SK-N-MC (cell line): ENCODE results near the gene TMEM86B.

ENCODE experiments used
- EZH2 ChIP-seq: fragments of 200-600 bp; sonication (generic); IDR thresholded peaks from one replicate; pipeline ENCODE4 v1.6.1; 2017; ENCODE audit warnings: antibody characterized with exemption
- FOXP2 ChIP-seq: optimal IDR thresholded peaks from 2 replicates; pipeline ENCODE3; 2011; ENCODE audit warnings: mild to moderate bottlenecking, moderate library complexity; ENCODE audit not compliant: insufficient read depth; ENCODE audit errors: extremely low read length, control extremely low read depth
- POLR2AphosphoS5 ChIP-seq: IDR thresholded peaks from 2 replicates; pipeline ENCODE4 v1.6.1; 2012; ENCODE audit warnings: mild to moderate bottlenecking, low read depth, low read length, borderline replicate concordance

DNA sequence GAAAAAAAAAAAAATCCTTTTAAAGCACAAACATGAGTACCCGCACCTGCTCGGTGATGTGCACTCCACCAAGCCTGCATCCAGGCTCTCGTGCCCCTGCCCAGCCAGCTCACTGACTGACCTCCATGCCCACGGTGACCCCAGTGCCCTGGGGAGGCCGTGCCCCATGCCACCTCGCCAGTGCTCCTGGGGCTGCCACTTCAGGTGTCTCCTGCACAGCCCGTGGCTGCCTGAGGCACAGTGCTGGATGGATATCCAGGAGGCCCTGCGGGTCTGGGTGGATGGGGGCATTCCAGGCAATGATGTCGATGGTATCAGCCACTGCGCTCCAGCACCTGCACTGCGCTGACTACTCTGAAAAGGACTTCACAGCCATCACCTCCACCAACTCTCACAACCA lies 21.3 kb upstream of the TMEM86B start:
- TF ChIP-seq POLR2AphosphoS5 = no peak
- TF ChIP-seq EZH2 = no peak
- TF ChIP-seq FOXP2 = no peak
